Measurements from ENCODE around the gene MYH9.
A peak's percentile ranks its signal among the peaks of the same experiment; 100 is the strongest.

Gene MYH9

GRCh38 chr22:36323182-36323854, 64.4 kb downstream of the MYH9 start:
- Histone ChIP-seq H3K27me3 (ENCODE audit: control insufficient read depth in 1 of 2, insufficient read depth in 2 of 2, low read length in 2 of 2) (no peaks in the 10 kb centered on the region), H3K36me3 (ENCODE audit: insufficient read depth, low read length) (peaks cover 91% of the 10 kb centered on the region), H3K4me1 (ENCODE audit: insufficient read depth, low read length) (peaks cover 79% of the 10 kb centered on the region), H3K9me3 (ENCODE audit: low read length) (no peaks in the 10 kb centered on the region), H3K27ac (ENCODE audit: low read depth, low read length) (peak overlapping the region; percentile 97), H3K9ac (ENCODE audit: low read length) (peak overlapping the region; percentile 91), H3K4me3 (ENCODE audit: low read depth in 1 of 2, low read length in 2 of 2) (peak overlapping the region in 1 of 2 donors; percentile 2)

- H3K27me3 ChIP-seq (ENCODE audit: control insufficient read depth in 1 of 2, insufficient read depth in 2 of 2, low read length in 2 of 2), result no peaks in the 10 kb centered on the region
- H3K9me3 ChIP-seq (ENCODE audit: low read length), result no peaks in the 10 kb centered on the region
- H3K9ac ChIP-seq (ENCODE audit: low read length), result peak overlapping the region; percentile 60
- H3K27ac ChIP-seq (ENCODE audit: low read depth, low read length), result peak overlapping the region; percentile 97
- H3K4me1 ChIP-seq (ENCODE audit: insufficient read depth, low read length), result peaks cover 71% of the 10 kb centered on the region
- H3K36me3 ChIP-seq (ENCODE audit: insufficient read depth, low read length), result peaks cover 97% of the 10 kb centered on the region
- no peak overlapping the region for H3K4me3 ChIP-seq (ENCODE audit: low read depth in 1 of 2, low read length in 2 of 2)
Observed at GRCh38 chr22:36322602-36322915, 65.2 kb downstream of the MYH9 start.

GRCh38 chr22:36321797-36322601, 65.8 kb downstream of the MYH9 start:
- Histone ChIP-seq H3K4me1 (ENCODE audit: insufficient read depth, low read length) (peaks cover 66% of the 10 kb centered on the region), H3K9ac (ENCODE audit: low read length) (peak overlapping the region; percentile 60), H3K36me3 (ENCODE audit: insufficient read depth, low read length) (peaks cover 97% of the 10 kb centered on the region), H3K4me3 (ENCODE audit: low read depth in 1 of 2, low read length in 2 of 2) (no peak overlapping the region), H3K27ac (ENCODE audit: low read depth, low read length) (peak overlapping the region; percentile 97), H3K9me3 (ENCODE audit: low read length) (no peaks in the 10 kb centered on the region), H3K27me3 (ENCODE audit: control insufficient read depth in 1 of 2, insufficient read depth in 2 of 2, low read length in 2 of 2) (no peaks in the 10 kb centered on the region)

- Histone ChIP-seq H3K36me3 (ENCODE audit: insufficient read depth, low read length) (peaks cover 96% of the 10 kb centered on the region), H3K27ac (ENCODE audit: low read depth, low read length) (peak overlapping the region; percentile 73), H3K4me1 (ENCODE audit: insufficient read depth, low read length) (peaks cover 51% of the 10 kb centered on the region), H3K27me3 (ENCODE audit: control insufficient read depth in 1 of 2, insufficient read depth in 2 of 2, low read length in 2 of 2) (no peaks in the 10 kb centered on the region), H3K9me3 (ENCODE audit: low read length) (no peaks in the 10 kb centered on the region), H3K9ac (ENCODE audit: low read length) (no peak overlapping the region), H3K4me3 (ENCODE audit: low read depth in 1 of 2, low read length in 2 of 2) (no peak overlapping the region)
Observed at GRCh38 chr22:36320553-36320952, 67.2 kb downstream of the MYH9 start.

- H3K36me3 ChIP-seq (ENCODE audit: insufficient read depth, low read length), result peaks cover 98% of the 10 kb centered on the region
- peak overlapping the region; percentile 1 for H3K9ac ChIP-seq (ENCODE audit: low read length)
- no peak overlapping the region for H3K4me3 ChIP-seq (ENCODE audit: low read depth in 1 of 2, low read length in 2 of 2)
- no peaks in the 10 kb centered on the region for H3K9me3 ChIP-seq (ENCODE audit: low read length)
- H3K27ac ChIP-seq (ENCODE audit: low read depth, low read length), result peak overlapping the region; percentile 73
- peaks cover 44% of the 10 kb centered on the region for H3K4me1 ChIP-seq (ENCODE audit: insufficient read depth, low read length)
- no peaks in the 10 kb centered on the region for H3K27me3 ChIP-seq (ENCODE audit: control insufficient read depth in 1 of 2, insufficient read depth in 2 of 2, low read length in 2 of 2)
Observed at GRCh38 chr22:36319595-36320497, 67.9 kb downstream of the MYH9 start.

DNA sequence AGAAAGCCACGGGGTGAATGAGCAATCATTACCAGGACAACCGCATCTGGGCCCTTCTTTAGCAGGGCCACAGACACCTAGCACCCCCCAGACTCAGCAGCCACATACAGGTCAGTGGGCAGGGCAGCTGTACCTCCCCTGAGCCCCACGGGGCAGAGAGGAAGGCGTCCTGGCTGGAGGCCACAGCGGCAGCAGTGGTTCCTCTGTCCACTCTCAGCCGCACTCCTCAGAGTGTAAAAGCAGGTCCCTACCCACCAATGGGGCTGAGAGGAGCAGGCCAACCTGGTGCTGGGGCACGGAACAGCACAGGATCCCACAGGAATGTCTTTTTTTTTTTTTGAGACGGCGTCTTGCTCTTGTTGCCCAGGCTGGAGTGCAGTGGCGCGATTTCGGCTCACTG, 69.3 kb downstream of the MYH9 start:
- Histone ChIP-seq H3K4me3 (ENCODE audit: low read depth in 1 of 2, low read length in 2 of 2) (no peak overlapping the region), H3K27ac (ENCODE audit: low read depth, low read length) (peak overlapping the region; percentile 73), H3K9me3 (ENCODE audit: low read length) (no peaks in the 10 kb centered on the region), H3K4me1 (ENCODE audit: insufficient read depth, low read length) (peaks cover 30% of the 10 kb centered on the region), H3K27me3 (ENCODE audit: control insufficient read depth in 1 of 2, insufficient read depth in 2 of 2, low read length in 2 of 2) (no peaks in the 10 kb centered on the region), H3K36me3 (ENCODE audit: insufficient read depth, low read length) (peaks cover 98% of the 10 kb centered on the region), H3K9ac (ENCODE audit: low read length) (no peak overlapping the region)

DNA sequence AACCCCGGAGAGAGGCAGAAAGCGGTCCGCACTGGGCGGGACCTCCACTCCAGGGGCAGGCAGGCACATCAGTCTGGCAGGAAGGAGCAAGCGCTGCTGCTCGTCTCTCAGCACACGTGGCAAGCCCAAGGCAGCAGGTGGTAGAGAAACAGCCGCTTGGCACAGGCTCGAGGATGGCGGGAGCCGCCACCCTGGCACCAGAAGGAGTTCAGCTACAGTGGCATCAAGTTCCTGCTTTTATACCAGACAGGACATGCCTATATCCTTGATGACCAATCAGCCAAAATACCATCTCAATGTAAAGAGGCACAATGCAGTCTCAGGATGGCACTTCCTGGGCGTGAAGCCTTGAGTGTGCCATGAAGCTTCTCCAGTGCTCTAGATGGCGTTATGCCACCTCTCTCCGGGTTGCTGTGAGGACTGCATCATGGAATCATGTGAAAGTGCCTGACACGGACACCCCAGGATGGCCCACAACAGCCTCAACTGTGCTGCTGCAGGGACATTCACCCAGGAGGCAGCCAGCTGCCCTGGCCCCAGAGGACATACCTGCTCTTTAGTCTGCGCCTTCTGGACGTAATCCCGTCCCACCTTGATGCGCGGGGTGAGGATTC, 70.0 kb downstream of the MYH9 start:
- H3K27ac ChIP-seq (ENCODE audit: low read depth, low read length), result peak overlapping the region; percentile 73
- no peak overlapping the region for H3K9ac ChIP-seq (ENCODE audit: low read length)
- no peaks in the 10 kb centered on the region for H3K27me3 ChIP-seq (ENCODE audit: control insufficient read depth in 1 of 2, insufficient read depth in 2 of 2, low read length in 2 of 2)
- no peak overlapping the region for H3K4me3 ChIP-seq (ENCODE audit: low read depth in 1 of 2, low read length in 2 of 2)
- peaks cover 99% of the 10 kb centered on the region for H3K36me3 ChIP-seq (ENCODE audit: insufficient read depth, low read length)
- H3K4me1 ChIP-seq (ENCODE audit: insufficient read depth, low read length), result peaks cover 23% of the 10 kb centered on the region
- no peaks in the 10 kb centered on the region for H3K9me3 ChIP-seq (ENCODE audit: low read length)

- Histone ChIP-seq H3K4me1 (ENCODE audit: insufficient read depth, low read length) (peaks cover 16% of the 10 kb centered on the region), H3K27ac (ENCODE audit: low read depth, low read length) (no peak overlapping the region), H3K4me3 (ENCODE audit: low read depth in 1 of 2, low read length in 2 of 2) (no peak overlapping the region), H3K9ac (ENCODE audit: low read length) (no peak overlapping the region), H3K9me3 (ENCODE audit: low read length) (no peaks in the 10 kb centered on the region), H3K36me3 (ENCODE audit: insufficient read depth, low read length) (peaks cover 99% of the 10 kb centered on the region), H3K27me3 (ENCODE audit: control insufficient read depth in 1 of 2, insufficient read depth in 2 of 2, low read length in 2 of 2) (no peaks in the 10 kb centered on the region)
Observed at GRCh38 chr22:36316419-36316818, 71.3 kb downstream of the MYH9 start.

DNA sequence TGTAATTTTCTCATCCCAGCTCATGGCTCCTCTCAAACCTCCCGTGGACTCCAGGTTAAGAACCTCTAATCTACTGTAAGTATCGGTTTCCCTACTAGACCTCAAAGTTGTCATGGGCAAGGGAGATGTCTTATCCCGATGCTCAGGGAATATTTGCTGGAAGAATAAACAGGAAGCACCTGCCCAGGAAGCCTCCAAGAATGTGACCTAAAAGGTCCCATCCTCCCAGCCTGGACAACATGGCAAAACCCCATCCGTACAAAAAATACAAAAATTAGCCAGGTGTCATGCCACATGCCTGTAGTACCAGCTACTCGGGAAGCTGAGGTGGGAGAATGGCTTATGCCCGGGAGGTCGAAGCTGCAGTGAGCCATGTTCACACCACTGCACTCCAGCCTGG, 72.4 kb downstream of the MYH9 start:
- Histone ChIP-seq H3K4me1 (ENCODE audit: insufficient read depth, low read length) (peaks cover 12% of the 10 kb centered on the region), H3K4me3 (ENCODE audit: low read depth in 1 of 2, low read length in 2 of 2) (no peak overlapping the region), H3K27ac (ENCODE audit: low read depth, low read length) (no peak overlapping the region), H3K9me3 (ENCODE audit: low read length) (no peaks in the 10 kb centered on the region), H3K9ac (ENCODE audit: low read length) (no peak overlapping the region), H3K27me3 (ENCODE audit: control insufficient read depth in 1 of 2, insufficient read depth in 2 of 2, low read length in 2 of 2) (no peaks in the 10 kb centered on the region), H3K36me3 (ENCODE audit: insufficient read depth, low read length) (peaks cover 99% of the 10 kb centered on the region)

DNA sequence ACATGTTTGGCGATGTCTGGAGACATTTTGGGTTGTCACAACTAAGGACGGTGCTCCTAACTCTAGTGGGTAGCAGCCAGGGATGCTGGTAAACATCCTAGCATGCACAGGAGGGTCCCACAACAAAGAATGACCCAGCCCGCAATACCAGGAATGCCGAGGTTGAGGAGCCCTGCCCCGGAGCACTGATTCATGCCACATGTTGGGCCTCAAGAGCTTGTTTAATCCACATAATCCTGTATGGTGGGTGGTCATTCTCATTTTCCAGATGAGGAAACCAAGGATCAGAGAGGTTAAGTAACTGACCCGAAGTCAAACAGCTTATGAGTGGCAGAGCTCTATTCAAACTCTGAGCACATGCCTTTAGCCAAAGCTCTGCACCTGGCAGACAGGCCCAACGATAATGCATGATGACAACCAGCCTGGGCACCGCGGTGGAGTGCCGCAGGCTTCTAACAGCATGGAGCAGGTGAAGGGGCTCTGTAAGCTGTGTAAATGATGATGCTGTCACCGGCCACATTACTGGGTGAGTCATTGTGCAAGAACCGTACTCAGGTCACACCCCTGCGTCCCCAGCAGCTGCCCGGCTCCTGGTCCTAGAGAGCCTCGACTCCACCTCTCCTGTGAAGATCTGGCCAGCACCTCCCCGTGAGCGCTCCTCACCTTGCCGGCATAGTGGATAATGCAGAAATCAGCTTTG, 76.2 kb downstream of the MYH9 start:
- Histone ChIP-seq H3K27ac (ENCODE audit: low read depth, low read length) (peak overlapping the region; percentile 38), H3K4me3 (ENCODE audit: low read depth in 1 of 2, low read length in 2 of 2) (no peak overlapping the region), H3K9me3 (ENCODE audit: low read length) (no peaks in the 10 kb centered on the region), H3K9ac (ENCODE audit: low read length) (no peak overlapping the region), H3K4me1 (ENCODE audit: insufficient read depth, low read length) (no peaks in the 10 kb centered on the region), H3K27me3 (ENCODE audit: control insufficient read depth in 1 of 2, insufficient read depth in 2 of 2, low read length in 2 of 2) (no peaks in the 10 kb centered on the region), H3K36me3 (ENCODE audit: insufficient read depth, low read length) (peaks cover 97% of the 10 kb centered on the region)
